Esophagus squamous epithelium (tissue), 4 donors: ENCODE results near the gene SLC15A4.

Source experiments
- POLR2A ChIP-seq, 4 donors: fragments of 450-650 bp; IDR thresholded peaks; one replicate each; pipeline ENCODE4 v1.6.1; 2017; ENCODE audit warnings: antibody characterized with exemption in 4 of 4, mild to moderate bottlenecking in 4 of 4, moderate library complexity in 3 of 4
- TF ChIP-seq, protein P1 (sequence below), 6 experiments: fragments of 450-650 bp in 4 of 6; fragments of 200-600 bp in 2 of 6; sonication (generic) in 2 of 6; IDR thresholded peaks; one replicate each; pipeline ENCODE4 v1.5.1; 2016 to 2019; ENCODE audit warnings: antibody characterized with exemption in 6 of 6, mild to moderate bottlenecking in 4 of 6, moderate library complexity in 4 of 6

GRCh38 chr12:128790221-128790620, 33.5 kb downstream of the SLC15A4 start:
- TF ChIP-seq, protein P1, sequence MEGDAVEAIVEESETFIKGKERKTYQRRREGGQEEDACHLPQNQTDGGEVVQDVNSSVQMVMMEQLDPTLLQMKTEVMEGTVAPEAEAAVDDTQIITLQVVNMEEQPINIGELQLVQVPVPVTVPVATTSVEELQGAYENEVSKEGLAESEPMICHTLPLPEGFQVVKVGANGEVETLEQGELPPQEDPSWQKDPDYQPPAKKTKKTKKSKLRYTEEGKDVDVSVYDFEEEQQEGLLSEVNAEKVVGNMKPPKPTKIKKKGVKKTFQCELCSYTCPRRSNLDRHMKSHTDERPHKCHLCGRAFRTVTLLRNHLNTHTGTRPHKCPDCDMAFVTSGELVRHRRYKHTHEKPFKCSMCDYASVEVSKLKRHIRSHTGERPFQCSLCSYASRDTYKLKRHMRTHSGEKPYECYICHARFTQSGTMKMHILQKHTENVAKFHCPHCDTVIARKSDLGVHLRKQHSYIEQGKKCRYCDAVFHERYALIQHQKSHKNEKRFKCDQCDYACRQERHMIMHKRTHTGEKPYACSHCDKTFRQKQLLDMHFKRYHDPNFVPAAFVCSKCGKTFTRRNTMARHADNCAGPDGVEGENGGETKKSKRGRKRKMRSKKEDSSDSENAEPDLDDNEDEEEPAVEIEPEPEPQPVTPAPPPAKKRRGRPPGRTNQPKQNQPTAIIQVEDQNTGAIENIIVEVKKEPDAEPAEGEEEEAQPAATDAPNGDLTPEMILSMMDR (IDR thresholded peaks at IDR 0.05): no peak
- TF ChIP-seq POLR2A (IDR thresholded peaks at IDR 0.05): no peak
